NOMO-1 (cell line): ENCODE measurements around the gene PRM1.
A peak's percentile ranks its signal among the peaks of the same experiment; 100 is the strongest.

Experiments
- DNase-seq, 2 experiments: peaks; one replicate each; lab custom pipeline; 2025; ENCODE audit not compliant: unreplicated experiment in 2 of 2; lab: John Stamatoyannopoulos, UW

The PRM1 gene

GRCh38 chr16:11254913-11255736 lies 26.0 kb downstream of the PRM1 start:
- peak; percentile 27 to 50 for DNase-seq

- DNase-seq: no peak
Measured at GRCh38 chr16:11253995-11254912, 26.9 kb downstream of the PRM1 start.

GRCh38 chr16:11253009-11253994 lies 27.8 kb downstream of the PRM1 start:
- DNase-seq: no peak

- DNase-seq: no peak
Measured at GRCh38 chr16:11252482-11252931, 28.6 kb downstream of the PRM1 start.

- DNase-seq: no peak
Measured at GRCh38 chr16:11251525-11252481, 29.3 kb downstream of the PRM1 start.

- no peak for DNase-seq
Measured at GRCh38 chr16:11250786-11251524, 30.2 kb downstream of the PRM1 start.

- DNase-seq: no peak
Measured at GRCh38 chr16:11250091-11250785, 30.9 kb downstream of the PRM1 start.

- DNase-seq: no peak
Measured at GRCh38 chr16:11249233-11250061, 31.7 kb downstream of the PRM1 start.

- no peak for DNase-seq
Measured at GRCh38 chr16:11248133-11248532, 33.0 kb downstream of the PRM1 start.

GRCh38 chr16:11245988-11246387 lies 35.1 kb downstream of the PRM1 start:
- no peak for DNase-seq

- DNase-seq: no peak
Measured at GRCh38 chr16:11245222-11245737, 35.9 kb downstream of the PRM1 start.

- no peak for DNase-seq
Measured at GRCh38 chr16:11242658-11243057, 38.5 kb downstream of the PRM1 start.

- no peak for DNase-seq
Measured at GRCh38 chr16:11241480-11242204, 39.5 kb downstream of the PRM1 start.

- DNase-seq: no peak
Measured at GRCh38 chr16:11240636-11241473, 40.3 kb downstream of the PRM1 start.
